Activated CD8-positive, alpha-beta T cell treated with anti-CD3 and anti-CD28 coated beads, Interleukin-2, amount 10 ng/mL, durations not matched to agents 7 days and 5 days (primary cell): Measurements from ENCODE around the gene ZNF91. TPM values are rescaled to one million over a fixed set of nuclear protein-coding genes. Genes with fewer than 3 reads are reported as not detected.
"Not testable (repeated sequence)": the region's sequence is repeated elsewhere in the genome, so short reads cannot be mapped to it uniquely, and the experiment has no call there.

Experiments
- ATAC-seq: fragments of 150-1000 bp; cut with Tn5 transposase; one replicate; pipeline ENCODE4 v1.10.0; 2021; ENCODE audit warnings: moderate library complexity
- CTCF ChIA-PET: fragments of 350-600 bp; sonication (Branson Sonifier 250); formaldehyde crosslinking; loops from one replicate; lab custom pipeline; 2021; ENCODE audit warnings: antibody characterized with exemption; lab: Charles Lee
- POLR2A ChIA-PET: fragments of 350-600 bp; sonication (Branson Sonifier 250); formaldehyde crosslinking; loops from one replicate; lab custom pipeline; 2021; ENCODE audit warnings: antibody characterized with exemption; lab: Charles Lee
- DNase-seq: peaks from one replicate; pipeline ENCODE4 v3.0.0-alpha.2; 2020
- H3K27ac Mint-ChIP-seq: one replicate; pipeline ENCODE4 v1.8.0; 2021; ENCODE audit warnings: mild to moderate bottlenecking, mixed read lengths
- H3K27me3 Mint-ChIP-seq: one replicate; pipeline ENCODE4 v1.8.0; 2021; ENCODE audit warnings: low read depth, mixed read lengths
- H3K36me3 Mint-ChIP-seq: one replicate; pipeline ENCODE4 v1.8.0; 2021; ENCODE audit warnings: low read depth, mixed read lengths
- H3K4me1 Mint-ChIP-seq: one replicate; pipeline ENCODE4 v1.8.0; 2021; ENCODE audit warnings: low read depth, mixed read lengths
- H3K4me3 Mint-ChIP-seq: one replicate; pipeline ENCODE4 v1.8.0; 2021; ENCODE audit warnings: mild to moderate bottlenecking, mixed read lengths
- H3K9me3 Mint-ChIP-seq: one replicate; pipeline ENCODE4 v1.8.0; 2022; ENCODE audit warnings: mixed read lengths; ENCODE audit not compliant: insufficient read depth
- total RNA-seq, 2 experiments: library from RNA; stranded (reverse); gene quantifications; one replicate each; pipeline ENCODE4 v1.2.3, GENCODE V29; 2021

The ZNF91 gene
- total RNA-seq, 2 experiments from 2014 or later = 32.0 to 35.8 TPM

DNA sequence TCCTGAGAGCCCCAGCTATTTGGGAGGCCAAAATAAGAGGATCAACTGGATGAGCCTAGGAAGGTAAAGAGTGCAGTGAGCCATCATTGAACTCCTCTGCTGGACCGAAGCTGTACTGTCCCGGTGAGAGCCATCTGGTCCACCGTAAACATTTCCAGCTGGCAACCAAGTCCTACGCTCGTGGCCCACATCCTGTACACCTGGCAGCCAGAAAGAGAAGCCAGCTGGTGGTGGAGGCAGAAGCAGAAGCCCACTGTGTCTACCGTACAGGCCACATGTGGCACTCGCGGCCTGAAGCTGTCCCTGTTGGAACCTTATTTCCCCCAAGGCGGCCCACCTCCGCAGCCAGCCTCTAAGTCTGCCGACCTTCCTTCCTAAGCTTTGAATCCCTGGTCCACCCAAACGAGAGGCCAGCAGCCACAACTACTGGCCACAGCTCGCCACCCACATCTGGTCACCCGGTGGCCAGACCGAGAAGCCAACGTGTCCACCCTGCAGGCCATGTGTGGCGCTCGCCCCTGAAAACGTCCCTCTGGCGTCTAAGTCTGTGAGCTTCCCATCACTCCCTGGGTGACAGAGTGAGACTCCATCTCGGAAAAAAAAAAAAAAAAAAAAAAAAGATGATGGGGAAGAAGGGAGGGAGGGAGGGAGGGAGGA, 14.2 kb upstream of the ZNF91 start:
- H3K36me3 Mint-ChIP-seq = peaks cover 3% of the 10 kb centered on the region
- no peak overlapping the region for H3K4me3 Mint-ChIP-seq
- CTCF ChIA-PET = no interaction called here
- no peak for DNase-seq
- no peak overlapping the region for H3K27ac Mint-ChIP-seq
- ATAC-seq = no peak
- peaks cover 17% of the 10 kb centered on the region for H3K9me3 Mint-ChIP-seq
- H3K27me3 Mint-ChIP-seq = no peaks in the 10 kb centered on the region
- H3K4me1 Mint-ChIP-seq = no peaks in the 10 kb centered on the region
- POLR2A ChIA-PET = no interaction called here

DNA sequence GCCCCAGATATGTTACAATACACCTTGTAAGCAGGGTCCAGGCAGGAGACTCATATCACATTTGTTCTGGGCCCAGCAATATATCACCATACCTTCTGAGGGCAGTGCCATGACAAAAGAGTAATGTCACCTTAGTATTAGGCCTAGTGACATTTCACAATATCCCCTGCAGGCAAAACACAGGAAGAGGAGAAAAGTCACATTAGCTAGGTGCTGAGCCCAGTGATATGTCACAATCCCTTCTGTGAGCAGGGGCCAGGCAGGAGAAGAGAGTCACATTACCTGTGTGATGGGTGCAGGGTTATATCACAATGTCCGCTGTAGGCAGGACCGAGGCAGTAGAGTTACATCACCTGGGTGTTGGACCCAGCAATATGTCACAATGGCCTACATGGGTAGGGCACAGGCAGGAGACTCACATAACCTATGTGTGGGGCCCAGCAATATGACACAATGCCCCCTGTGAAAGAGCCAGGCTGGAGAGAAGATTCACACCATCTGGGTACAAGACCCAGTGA, 12.4 kb upstream of the ZNF91 start:
- H3K9me3 Mint-ChIP-seq = peaks cover 8% of the 10 kb centered on the region
- POLR2A ChIA-PET = no interaction called here
- ATAC-seq = no peak
- no peaks in the 10 kb centered on the region for H3K27me3 Mint-ChIP-seq
- CTCF ChIA-PET = no interaction called here
- H3K36me3 Mint-ChIP-seq = peaks cover 2% of the 10 kb centered on the region
- H3K27ac Mint-ChIP-seq = no peak overlapping the region
- H3K4me1 Mint-ChIP-seq = no peaks in the 10 kb centered on the region
- H3K4me3 Mint-ChIP-seq = no peak overlapping the region
- DNase-seq = no peak

DNA sequence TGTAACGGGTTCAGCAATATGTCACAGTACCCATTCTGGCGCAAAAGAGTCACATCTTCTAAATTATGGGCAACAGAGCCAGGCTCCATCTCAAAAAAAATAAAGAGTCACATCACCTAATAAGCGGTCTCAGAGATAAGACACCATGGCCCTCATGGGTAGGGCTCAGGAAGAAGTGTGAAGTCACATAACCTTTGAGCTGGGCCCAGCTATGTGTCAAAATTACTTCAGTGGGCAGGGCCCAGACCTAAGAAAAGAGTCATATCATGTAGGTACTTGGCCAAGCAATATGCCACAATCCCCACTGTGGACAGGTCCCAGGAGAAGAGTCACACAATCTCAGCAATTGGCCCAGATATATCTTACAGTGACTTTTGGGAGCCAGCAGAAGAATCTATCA, 11.4 kb upstream of the ZNF91 start:
- CTCF ChIA-PET = no interaction called here
- no peaks in the 10 kb centered on the region for H3K27me3 Mint-ChIP-seq
- no peaks in the 10 kb centered on the region for H3K4me1 Mint-ChIP-seq
- peaks cover 8% of the 10 kb centered on the region for H3K9me3 Mint-ChIP-seq
- POLR2A ChIA-PET = no interaction called here
- no peak overlapping the region for H3K4me3 Mint-ChIP-seq
- ATAC-seq (no peak), DNase-seq (no peak)
- H3K27ac Mint-ChIP-seq = no peak overlapping the region
- peaks cover 2% of the 10 kb centered on the region for H3K36me3 Mint-ChIP-seq

- ChIA-PET POLR2A (no interaction called here), CTCF (no interaction called here)
- Mint-ChIP-seq H3K9me3 (peaks cover 8% of the 10 kb centered on the region), H3K27ac (no peak overlapping the region), H3K27me3 (no peaks in the 10 kb centered on the region), H3K36me3 (peaks cover 2% of the 10 kb centered on the region), H3K4me3 (no peak overlapping the region), H3K4me1 (no peaks in the 10 kb centered on the region)
- ATAC-seq = no peak
- no peak for DNase-seq
Observed at GRCh38 chr19:23406091-23406490, 10.8 kb upstream of the ZNF91 start.

DNA sequence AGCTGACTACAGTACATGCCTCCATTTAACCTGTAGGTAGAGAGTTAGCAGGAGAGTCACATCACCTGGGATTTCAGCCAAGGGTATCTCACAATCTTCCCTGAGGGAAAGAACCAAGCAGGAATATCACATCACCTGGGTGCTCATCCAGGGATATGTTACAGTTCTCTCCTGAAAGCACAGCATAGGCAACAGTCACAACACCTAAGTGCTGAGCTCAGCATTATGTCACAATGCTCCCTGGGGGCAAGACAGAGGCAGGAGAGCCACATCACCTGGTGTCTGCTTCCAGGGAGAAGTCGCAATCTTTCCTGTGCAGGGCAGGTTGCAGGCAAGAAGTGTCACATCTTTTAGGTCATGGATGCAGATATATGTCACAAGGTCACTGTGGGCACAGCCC, 9.4 kb upstream of the ZNF91 start:
- no peak for DNase-seq
- no peaks in the 10 kb centered on the region for H3K36me3 Mint-ChIP-seq
- H3K4me1 Mint-ChIP-seq = no peaks in the 10 kb centered on the region
- POLR2A ChIA-PET = no interaction called here
- peaks cover 9% of the 10 kb centered on the region for H3K9me3 Mint-ChIP-seq
- H3K27me3 Mint-ChIP-seq = no peaks in the 10 kb centered on the region
- no peak overlapping the region for H3K27ac Mint-ChIP-seq
- ATAC-seq = no peak
- no peak overlapping the region for H3K4me3 Mint-ChIP-seq
- CTCF ChIA-PET = no interaction called here

DNA sequence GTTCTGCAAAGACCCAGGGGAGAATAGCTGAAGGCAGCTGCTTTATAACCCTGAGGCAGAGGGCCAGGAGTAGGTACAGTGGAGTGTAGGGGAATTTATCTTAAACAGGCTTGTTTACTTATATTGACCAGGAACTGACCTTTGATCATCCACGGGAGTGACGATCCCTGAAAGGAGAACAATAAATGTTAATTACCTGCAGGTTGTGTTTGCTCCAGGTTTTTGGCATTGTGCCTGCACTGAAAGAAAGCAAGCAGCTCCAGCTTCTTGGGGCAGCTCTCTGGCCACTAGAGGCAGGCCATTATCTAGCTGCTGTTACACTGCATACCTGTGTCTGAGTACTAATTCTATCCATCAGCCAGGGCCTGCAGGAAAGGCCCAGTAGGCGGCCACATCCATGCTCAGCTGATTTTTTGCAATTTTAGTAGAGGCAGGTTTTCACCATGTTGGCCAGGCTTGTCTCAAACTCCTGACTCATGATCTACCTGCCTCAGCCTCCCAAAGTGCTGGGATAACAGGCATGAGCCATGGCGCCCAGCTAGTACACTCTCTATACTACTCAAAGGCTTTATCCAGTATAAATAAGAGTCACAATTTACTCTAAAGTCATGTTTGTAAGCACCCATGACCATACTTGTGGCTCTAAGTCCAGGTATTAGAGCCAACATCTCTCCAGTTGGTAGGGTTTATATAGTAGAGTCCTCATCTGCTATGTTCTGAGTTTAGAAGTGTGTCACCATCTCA, 8.5 kb upstream of the ZNF91 start:
- POLR2A ChIA-PET = interaction anchor here (1.1 kb wide), 1 partner anchor 9 kb away, joined by 5 read pairs; the partner anchor contains the start of gene ZNF91
- H3K27ac Mint-ChIP-seq = no peak overlapping the region
- H3K9me3 Mint-ChIP-seq = peaks cover 18% of the 10 kb centered on the region
- ATAC-seq = no peak
- CTCF ChIA-PET = no interaction called here
- no peaks in the 10 kb centered on the region for H3K27me3 Mint-ChIP-seq
- H3K36me3 Mint-ChIP-seq = no peaks in the 10 kb centered on the region
- no peak for DNase-seq
- no peaks in the 10 kb centered on the region for H3K4me1 Mint-ChIP-seq
- no peak overlapping the region for H3K4me3 Mint-ChIP-seq

DNA sequence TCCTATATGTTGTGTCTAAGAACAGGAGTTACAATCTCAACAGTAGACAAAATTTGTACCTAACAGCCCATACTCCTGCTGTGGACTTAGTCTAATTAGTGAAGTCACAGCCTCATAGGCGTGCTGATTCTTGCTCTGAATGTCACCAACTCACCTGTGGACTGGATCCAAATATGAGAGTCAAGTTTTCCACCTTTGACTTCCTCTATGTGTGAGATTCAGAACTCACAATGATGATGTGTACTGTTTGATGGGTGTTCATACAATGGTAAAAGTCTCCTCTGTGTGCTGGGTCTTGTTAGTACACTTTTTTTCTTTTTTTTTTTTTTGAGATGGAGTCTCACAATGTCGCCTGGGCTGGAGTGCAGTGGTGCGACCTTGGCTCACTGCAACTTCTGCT, 7.8 kb upstream of the ZNF91 start:
- POLR2A ChIA-PET = interaction anchor here (1.1 kb wide), 1 partner anchor 8 kb away, joined by 5 read pairs; the partner anchor contains the start of gene ZNF91
- Mint-ChIP-seq H3K27ac (no peak overlapping the region), H3K9me3 (peaks cover 16% of the 10 kb centered on the region), H3K36me3 (no peaks in the 10 kb centered on the region), H3K4me3 (no peak overlapping the region), H3K4me1 (no peaks in the 10 kb centered on the region), H3K27me3 (no peaks in the 10 kb centered on the region)
- no peak for DNase-seq
- CTCF ChIA-PET = no interaction called here
- no peak for ATAC-seq

- no peaks in the 10 kb centered on the region for H3K27me3 Mint-ChIP-seq
- H3K27ac Mint-ChIP-seq = no peak overlapping the region
- ATAC-seq = no peak
- ChIA-PET POLR2A (no interaction called here), CTCF (no interaction called here)
- no peak for DNase-seq
- H3K36me3 Mint-ChIP-seq = peaks cover 2% of the 10 kb centered on the region
- peaks cover 10% of the 10 kb centered on the region for H3K9me3 Mint-ChIP-seq
- H3K4me1 Mint-ChIP-seq = no peaks in the 10 kb centered on the region
- no peak overlapping the region for H3K4me3 Mint-ChIP-seq
Observed at GRCh38 chr19:23402388-23402787, 7.1 kb upstream of the ZNF91 start.

- H3K36me3 Mint-ChIP-seq = peaks cover 4% of the 10 kb centered on the region
- ChIA-PET POLR2A (no interaction called here), CTCF (no interaction called here)
- H3K27me3 Mint-ChIP-seq = no peaks in the 10 kb centered on the region
- ATAC-seq (no peak), DNase-seq (no peak)
- no peak overlapping the region for H3K27ac Mint-ChIP-seq
- no peak overlapping the region for H3K4me3 Mint-ChIP-seq
- peaks cover 10% of the 10 kb centered on the region for H3K9me3 Mint-ChIP-seq
- no peaks in the 10 kb centered on the region for H3K4me1 Mint-ChIP-seq
Observed at GRCh38 chr19:23401086-23401610, 5.9 kb upstream of the ZNF91 start.

GRCh38 chr19:23399443-23399842, 4.2 kb upstream of the ZNF91 start:
- H3K27me3 Mint-ChIP-seq = no peaks in the 10 kb centered on the region
- H3K27ac Mint-ChIP-seq = no peak overlapping the region
- H3K9me3 Mint-ChIP-seq = peaks cover 10% of the 10 kb centered on the region
- ChIA-PET CTCF (no interaction called here), POLR2A (no interaction called here)
- H3K4me3 Mint-ChIP-seq = no peak overlapping the region
- ATAC-seq = no peak
- no peaks in the 10 kb centered on the region for H3K4me1 Mint-ChIP-seq
- no peak for DNase-seq
- peaks cover 11% of the 10 kb centered on the region for H3K36me3 Mint-ChIP-seq

GRCh38 chr19:23395722-23396117, 449 bp upstream of the ZNF91 start:
- Mint-ChIP-seq H3K4me1 (peaks cover 15% of the 10 kb centered on the region), H3K4me3 (peak overlapping the region; percentile 28), H3K36me3 (peaks cover 47% of the 10 kb centered on the region), H3K27ac (peak overlapping the region; percentile 43), H3K9me3 (peaks cover 33% of the 10 kb centered on the region)
- DNase-seq, ATAC-seq, H3K27me3 Mint-ChIP-seq: not testable (repeated sequence)
- CTCF ChIA-PET = interaction anchor here (0.7 kb wide), 1 partner anchor 123 kb away, joined by 3 read pairs; no protein-coding TSS in a partner anchor
- POLR2A ChIA-PET = interaction anchor here (1.2 to 2.4 kb wide), 10 partner anchors 8 to 692 kb away, joined by 3 to 30 read pairs (median 9); partner anchors contain the start of genes ZNF254, ZNF675, ZNF681 and ZNF724

- H3K4me3 Mint-ChIP-seq = peak overlapping the region; percentile 97
- no peaks in the 10 kb centered on the region for H3K27me3 Mint-ChIP-seq
- H3K27ac Mint-ChIP-seq = peak overlapping the region; percentile 98
- CTCF ChIA-PET = interaction anchor here (1.1 kb wide), 1 partner anchor 11 kb away, joined by 3 read pairs; no protein-coding TSS in a partner anchor
- POLR2A ChIA-PET = interaction anchor here (0.7 to 2.4 kb wide), 11 partner anchors 9 to 1342 kb away, joined by 3 to 30 read pairs (median 6); partner anchors contain the start of genes ZNF254, ZNF257, ZNF675 and ZNF681
- ATAC-seq (peak; percentile 18), DNase-seq (peak; percentile 71)
- peaks cover 56% of the 10 kb centered on the region for H3K36me3 Mint-ChIP-seq
- H3K9me3 Mint-ChIP-seq = peaks cover 36% of the 10 kb centered on the region
- peaks cover 17% of the 10 kb centered on the region for H3K4me1 Mint-ChIP-seq
Observed at GRCh38 chr19:23394511-23394910, 760 bp downstream of the ZNF91 start.
